HG03159 (cell line): ENCODE measurements around the gene RASGRP4.
"Not testable (repeated sequence)": the region's sequence is repeated elsewhere in the genome, so short reads cannot be mapped to it uniquely, and the experiment has no call there.

ENCODE experiments used
- ATAC-seq: cut with Tn5 transposase; IDR thresholded peaks from one replicate; pipeline ENCODE4 v1.9.1; 2021; ENCODE audit warnings: mild to moderate bottlenecking, moderate library complexity; ENCODE audit not compliant: unreplicated experiment

RASGRP4 gene

DNA sequence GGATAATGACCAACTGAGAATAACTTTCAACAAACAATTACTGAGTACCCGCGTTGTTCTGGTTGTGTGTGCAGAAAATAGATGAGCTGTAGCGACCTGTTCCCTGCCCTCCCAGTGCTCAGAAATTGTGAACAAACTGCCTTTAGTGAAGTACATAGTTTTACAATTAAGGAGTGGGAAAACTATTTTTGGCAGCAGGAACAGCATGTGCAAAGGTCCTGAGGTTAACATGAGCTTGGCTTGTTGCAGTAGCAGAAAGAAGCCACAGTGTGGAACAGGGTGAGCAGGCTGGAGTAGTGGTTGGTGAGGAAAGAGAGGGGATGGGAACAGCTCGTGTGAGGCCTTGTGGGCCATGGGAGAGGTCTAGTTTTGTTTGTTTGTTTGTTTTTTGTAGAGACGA is 23.5 kb upstream of the RASGRP4 start:
- ATAC-seq, result no peak

DNA sequence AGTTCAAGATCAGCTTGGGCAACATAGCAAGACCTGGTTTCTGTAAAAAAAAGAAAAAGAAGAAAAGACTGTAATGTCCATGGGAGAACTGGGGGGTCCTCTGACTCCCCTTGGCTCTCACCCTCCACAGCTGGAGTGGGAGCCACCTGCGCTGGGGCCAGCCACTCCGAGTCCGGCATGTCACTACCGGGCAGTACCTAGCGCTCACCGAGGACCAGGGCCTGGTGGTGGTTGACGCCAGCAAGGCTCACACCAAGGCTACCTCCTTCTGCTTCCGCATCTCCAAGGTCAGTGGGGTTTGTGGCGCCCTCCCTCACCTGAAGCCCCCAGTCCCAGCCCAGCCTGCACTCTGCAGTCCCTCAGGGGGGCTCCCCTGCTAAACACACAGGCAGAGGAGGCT is 22.2 kb upstream of the RASGRP4 start:
- no peak for ATAC-seq

- ATAC-seq, result no peak
Measured at GRCh38 chr19:38445362-38445761, 19.3 kb upstream of the RASGRP4 start.

DNA sequence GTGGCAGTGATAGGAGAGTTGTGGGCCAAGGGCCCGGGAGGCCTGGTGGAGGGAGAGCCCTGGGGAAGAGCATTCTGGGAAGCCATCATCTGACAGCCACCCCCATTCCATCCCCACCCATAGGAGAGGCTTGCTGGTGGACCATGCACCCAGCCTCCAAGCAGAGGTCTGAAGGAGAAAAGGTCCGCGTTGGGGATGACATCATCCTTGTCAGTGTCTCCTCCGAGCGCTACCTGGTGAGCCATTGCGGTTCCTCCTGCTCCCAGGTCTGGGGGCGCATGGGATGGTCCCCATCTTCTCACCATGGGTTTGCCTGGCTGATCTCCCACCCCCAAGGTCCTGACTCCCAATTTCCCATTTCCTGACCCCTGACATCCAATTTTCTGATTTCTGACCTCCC is 18.0 kb upstream of the RASGRP4 start:
- no peak for ATAC-seq

DNA sequence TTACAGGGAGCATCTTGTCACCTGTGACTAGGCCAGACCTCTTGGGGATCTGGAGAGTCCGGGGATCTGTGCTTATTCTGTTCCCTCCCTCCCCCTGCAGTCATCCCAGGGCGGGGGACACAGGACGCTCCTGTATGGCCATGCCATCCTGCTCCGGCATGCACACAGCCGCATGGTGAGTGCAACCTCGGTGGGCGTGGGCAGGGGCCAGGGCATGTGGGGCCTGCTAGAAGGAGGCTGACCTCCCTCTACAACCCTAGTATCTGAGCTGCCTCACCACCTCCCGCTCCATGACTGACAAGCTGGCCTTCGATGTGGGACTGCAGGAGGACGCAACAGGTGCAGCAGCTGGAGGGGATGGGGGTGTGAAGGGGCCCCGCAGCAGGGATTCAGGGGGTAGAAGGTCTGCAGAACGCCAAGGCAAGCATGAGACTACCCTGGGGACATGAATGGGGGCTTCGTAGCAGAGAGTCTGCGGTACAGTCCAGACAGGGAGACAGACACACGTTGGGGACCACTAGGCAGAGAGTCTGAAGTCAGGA is 17.5 kb upstream of the RASGRP4 start:
- no peak for ATAC-seq

DNA sequence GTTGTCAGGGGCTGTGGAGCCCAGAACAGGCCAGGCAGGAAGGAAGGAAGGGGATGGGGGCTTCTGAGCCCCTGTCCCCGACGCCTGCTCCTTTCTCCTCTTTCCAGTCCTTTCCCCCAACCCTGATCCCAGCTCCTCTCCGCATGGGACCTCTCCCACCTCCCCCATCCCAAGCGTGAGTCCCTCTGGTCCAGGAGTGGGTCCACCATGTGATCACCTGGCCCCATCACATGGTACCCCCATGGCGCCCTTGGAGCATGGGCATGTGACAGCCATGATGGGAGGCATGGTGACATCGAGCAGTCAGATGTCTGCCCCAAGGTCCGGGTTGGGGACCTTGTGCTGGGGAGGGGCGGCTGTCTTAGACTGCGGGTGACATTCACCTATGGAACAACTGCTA is 16.7 kb upstream of the RASGRP4 start:
- ATAC-seq, result no peak

GRCh38 chr19:38441657-38442348 is 15.8 kb upstream of the RASGRP4 start:
- no peak for ATAC-seq

GRCh38 chr19:38440592-38440991 is 14.6 kb upstream of the RASGRP4 start:
- no peak for ATAC-seq

- no peak for ATAC-seq
Measured at GRCh38 chr19:38437917-38438316, 11.9 kb upstream of the RASGRP4 start.

GRCh38 chr19:38437295-38437694 is 11.3 kb upstream of the RASGRP4 start:
- no peak for ATAC-seq

DNA sequence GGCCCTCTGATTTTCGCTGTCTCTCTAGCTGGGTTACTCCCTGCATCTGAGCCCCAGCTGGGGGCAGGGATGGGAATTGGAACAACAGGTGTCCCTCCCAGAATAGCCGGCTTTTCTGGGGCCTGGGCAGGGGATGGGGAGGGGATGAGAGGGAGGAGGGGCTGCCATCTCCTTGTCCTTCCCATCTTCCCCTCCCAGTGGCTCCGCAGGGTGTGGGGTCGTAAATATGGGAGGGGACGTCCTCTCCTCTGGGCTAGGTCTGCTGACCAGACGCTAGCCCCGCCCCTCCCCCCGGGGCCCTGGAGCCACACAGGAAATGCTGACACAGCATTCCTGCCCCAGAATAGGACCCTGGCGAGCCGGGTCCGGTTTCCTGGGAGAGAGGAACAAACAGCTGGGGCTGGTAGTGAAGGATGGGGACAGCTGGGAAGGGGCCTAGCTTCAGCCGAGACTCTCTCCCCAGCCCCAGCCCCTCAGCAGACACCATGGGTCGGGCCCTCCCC is 8.6 kb upstream of the RASGRP4 start:
- ATAC-seq, result no peak

GRCh38 chr19:38433268-38433733 is 7.3 kb upstream of the RASGRP4 start, which contains the start of gene RYR1:
RYR1 (plus strand) TSS chr19:38433691; CDS start chr19:38433830, 139 bp downstream.
- no peak for ATAC-seq

- ATAC-seq, result no peak
Measured at GRCh38 chr19:38430931-38431330, 4.9 kb upstream of the RASGRP4 start.

DNA sequence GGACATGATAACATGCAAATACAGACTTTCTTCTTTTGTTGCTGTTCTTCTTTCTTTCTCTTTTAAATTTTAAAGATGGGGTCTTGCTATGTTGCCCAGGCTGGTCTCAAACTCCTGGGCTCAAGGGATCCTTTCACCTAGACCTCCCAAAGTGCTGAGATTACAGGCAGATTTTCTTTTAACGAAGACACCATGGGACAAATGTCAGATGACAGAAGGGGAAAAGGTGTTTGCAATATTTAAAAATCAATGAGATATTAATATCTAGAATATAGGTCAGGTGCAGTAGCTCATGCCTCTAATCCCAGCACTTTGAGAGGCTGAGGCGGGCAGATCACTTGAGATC is 3.8 kb upstream of the RASGRP4 start:
- ATAC-seq, result no peak

GRCh38 chr19:38429055-38429810 is 3.2 kb upstream of the RASGRP4 start:
- ATAC-seq, result no peak

- not testable (repeated sequence) for ATAC-seq
Measured at GRCh38 chr19:38427035-38427677, 1.1 kb upstream of the RASGRP4 start.

DNA sequence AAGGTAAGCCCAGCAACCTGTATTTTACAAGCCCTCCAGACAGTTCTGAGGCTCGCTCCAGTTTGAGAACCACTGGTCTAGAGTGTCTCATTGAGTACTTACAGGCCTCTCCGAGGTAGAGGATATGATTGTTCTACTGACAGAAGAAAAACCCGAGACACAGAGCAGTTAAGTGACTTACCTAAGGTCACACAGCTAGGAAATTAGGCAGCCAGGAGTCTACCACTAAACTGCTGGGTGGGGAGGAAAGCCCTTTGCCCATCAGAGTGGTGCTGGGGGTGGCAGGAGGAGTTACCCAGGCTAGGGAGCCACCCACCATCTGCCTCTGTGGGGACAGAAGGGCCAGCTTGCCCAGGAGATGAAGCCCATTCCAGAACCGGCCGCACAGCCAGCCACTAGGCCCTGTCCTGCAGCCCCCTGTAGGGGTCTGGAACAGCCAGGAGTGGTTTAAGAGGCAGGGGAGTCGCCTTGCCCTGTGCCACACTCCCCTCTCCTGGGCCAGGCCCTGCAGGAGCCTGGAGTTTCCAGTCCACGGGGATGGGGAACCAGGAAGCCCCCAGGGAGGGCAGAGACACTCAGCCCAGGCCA is 703 bp downstream of the RASGRP4 start:
- no peak for ATAC-seq

- ATAC-seq, result no peak
Measured at GRCh38 chr19:38424272-38424671, 1.7 kb downstream of the RASGRP4 start.

DNA sequence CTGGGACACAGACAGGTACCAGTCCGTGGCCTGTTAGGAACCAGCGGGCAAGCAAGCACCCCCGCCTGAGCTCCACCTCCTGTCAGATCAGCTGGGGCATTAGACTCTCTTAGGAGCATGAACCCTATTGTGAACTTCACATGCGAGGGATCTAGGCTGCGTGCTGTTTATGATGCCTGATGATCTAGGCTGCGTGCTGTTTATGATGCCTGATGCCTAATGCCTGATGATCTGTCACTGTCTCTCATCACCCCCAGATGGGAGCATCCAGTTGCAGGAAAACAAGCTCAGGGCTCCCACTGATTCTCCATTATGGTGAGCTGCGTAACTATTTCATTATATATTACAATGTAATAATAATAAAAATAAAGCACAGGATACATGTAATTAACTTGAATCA is 3.6 kb downstream of the RASGRP4 start:
- no peak for ATAC-seq

DNA sequence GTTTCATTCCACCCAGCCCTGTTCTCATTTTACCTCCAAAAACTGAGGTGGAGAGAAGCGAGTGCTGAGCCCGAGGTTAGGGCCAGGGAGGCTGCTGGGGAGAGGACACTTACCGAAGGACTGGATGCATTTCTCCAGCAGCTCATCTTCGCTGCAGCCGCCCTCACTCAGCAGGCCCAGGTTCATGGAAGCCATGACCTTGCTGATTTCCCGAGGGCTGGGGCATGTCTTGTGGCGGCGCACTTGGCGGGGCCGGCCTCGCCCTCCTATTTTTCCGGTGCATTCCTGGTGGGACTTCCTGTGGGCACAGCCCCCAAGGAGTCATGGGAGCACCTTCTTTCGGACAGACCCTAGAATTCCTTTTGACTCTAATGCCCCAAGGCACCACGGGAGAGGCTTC is 4.2 kb downstream of the RASGRP4 start:
- ATAC-seq, result no peak

GRCh38 chr19:38420935-38421334 is 5.1 kb downstream of the RASGRP4 start:
- no peak for ATAC-seq
